ENCODE measurements around the gene PSMB2. TPM values are rescaled to one million over a fixed set of nuclear protein-coding genes. Genes with fewer than 3 reads are reported as not detected.

PSMB2 gene
- total and polyA plus RNA-seq, 10 of the 15 experiments (the other 5 are each of a cell fraction or from before 2014, with no cell fraction given) = 71.7 to 299 (median 145) TPM

GRCh38 chr1:35558374-35559316, 82.7 kb downstream of the PSMB2 start (continued):
- TF ChIP-seq TAF1 (IDR thresholded peaks at IDR 0.05; ENCODE audit: borderline replicate concordance, low read depth, low read length) = no peak
- no peak for TF ChIP-seq CHD2 (IDR thresholded peaks at IDR 0.05; ENCODE audit: borderline replicate concordance, low read depth, low read length)
- no peak for TF ChIP-seq SMARCA5 (IDR thresholded peaks at IDR 0.05)
- no peak for TF ChIP-seq RELB (IDR thresholded peaks at IDR 0.05; ENCODE audit: low read depth)

- CTCF ChIA-PET = interaction anchor here (0.7 to 3.9 kb wide), 6 partner anchors 12 to 170 kb away, joined by 3 to 40 read pairs (median 9); no protein-coding TSS in a partner anchor
- peak within 1 kb of the TSS; percentile 100 for H2AFZ ChIP-seq (ENCODE audit: control insufficient read depth, low read depth, low read length)
- H3K36me3 ChIP-seq (ENCODE audit: control insufficient read depth in 2 of 2, insufficient read depth in 2 of 2, low read length in 1 of 2) = peaks cover 0 to 6% of the 10 kb centered on the region in 2 experiments; a peak in 3 of 4 replicates
- peak within 1 kb of the TSS; percentile 67 for H3K4me3 ChIP-seq
- intact Hi-C loops (cut with micrococcal nuclease; ENCODE audit: unreplicated experiment) (loop anchor here (2.0 kb wide), 1 partner anchor 19 kb away; no protein-coding TSS in a partner anchor), in situ Hi-C loops (cut with MboI) (no loop called here)
- TSS peak; percentile 74 for BruUV-seq (replicated peaks)
- no peaks in the 10 kb centered on the region for H3K9me3 ChIP-seq (replicated peaks; ENCODE audit: control insufficient read depth, insufficient read depth, low read length)
- H3K27ac ChIP-seq (ENCODE audit: control insufficient read depth, insufficient read depth) = peak within 1 kb of the TSS; percentile 97
- H3K9ac ChIP-seq (ENCODE audit: control insufficient read depth, insufficient read depth, low read length) = peak within 1 kb of the TSS; percentile 93
- peak; percentile 85 for DNase-seq (ENCODE audit: low read depth, low spot score)
- POLR2A ChIA-PET = interaction anchor here (0.6 to 2.9 kb wide), 8 partner anchors 20 to 245 kb away, joined by 4 to 19 read pairs (median 4); partner anchors contain the start of gene CLSPN
- under 1% methylated on average over 58 of the region's 58 CpGs for WGBS (ENCODE audit: insufficient coverage, insufficient replicate concordance, low lambda C conversion rate, missing lambda C conversion rate)
- peak; percentile 94 for ATAC-seq
- SMC1A ChIA-PET (ENCODE audit: uncharacterized antibody, unreplicated experiment) = interaction anchor here (0.6 to 2.6 kb wide), 7 partner anchors 21 to 351 kb away, joined by 3 to 26 read pairs (median 5); no protein-coding TSS in a partner anchor
- peak within 1 kb of the TSS; percentile 92 for H3K4me2 ChIP-seq (ENCODE audit: control insufficient read depth, insufficient read depth)
- peaks cover 10% of the 10 kb centered on the region for H3K4me1 ChIP-seq (ENCODE audit: control insufficient read depth, insufficient read depth, low read length)
- peak; percentile 91 for FAIRE-seq
- no peaks in the 10 kb centered on the region for H4K20me1 ChIP-seq (ENCODE audit: control insufficient read depth, insufficient read depth)
- peaks cover 44% of the 10 kb centered on the region for H3K79me2 ChIP-seq (ENCODE audit: control insufficient read depth, insufficient read depth, low read length)
- no peaks in the 10 kb centered on the region for H3K27me3 ChIP-seq (replicated peaks in 1 of 2; ENCODE audit: control insufficient read depth in 2 of 2, insufficient read depth in 2 of 2, low read length in 1 of 2)
- RAD21 ChIA-PET (ENCODE audit: unreplicated experiment) = interaction anchor here (0.8 to 4.6 kb wide), 5 partner anchors 16 to 158 kb away, joined by 3 to 35 read pairs (median 5); no protein-coding TSS in a partner anchor
- no peak for TF ChIP-seq RAD51 (IDR thresholded peaks at IDR 0.05)
- no peak for TF ChIP-seq CEBPB (IDR thresholded peaks at IDR 0.05; ENCODE audit: borderline replicate concordance in 1 of 2, low read depth in 2 of 2, low read length in 2 of 2)
- TF ChIP-seq YBX1 (IDR thresholded peaks at IDR 0.05) = 0 out of 2 replicates have a peak, but pooled peaks have one; percentile 44
- TF ChIP-seq ETV6 (conservative IDR thresholded peaks at IDR 0.05 in 1 of 2, IDR thresholded peaks at IDR 0.05 in 1 of 2; ENCODE audit: borderline replicate concordance in 1 of 2, low read depth in 1 of 2) = no peak
- no peak for TF ChIP-seq SMC3 (IDR thresholded peaks at IDR 0.05; ENCODE audit: borderline replicate concordance, low read length)
- TF ChIP-seq BACH1 (IDR thresholded peaks at IDR 0.05; ENCODE audit: borderline replicate concordance) = peak; percentile 100
- TF ChIP-seq MYC (IDR thresholded peaks at IDR 0.05; ENCODE audit: insufficient read depth, insufficient read length, insufficient replicate concordance, low read length, severe bottlenecking) = peak; percentile 76
- no peak for TF ChIP-seq KDM1A (IDR thresholded peaks at IDR 0.05; ENCODE audit: borderline replicate concordance)
- peak; percentile 49; the same call in 1 of the 2 replicates for TF ChIP-seq ATF7 (IDR thresholded peaks at IDR 0.05; ENCODE audit: low read depth)
- TF ChIP-seq PAX5 (IDR thresholded peaks at IDR 0.05; ENCODE audit: borderline replicate concordance, low read depth, low read length) = peak; percentile 84
- TF ChIP-seq PKNOX1 (IDR thresholded peaks at IDR 0.05) = peak; percentile 45
- TF ChIP-seq SIX5 (IDR thresholded peaks at IDR 0.05; ENCODE audit: low read depth, low read length, severe bottlenecking) = peak; percentile 95
- no peak for TF ChIP-seq STAT3 (IDR thresholded peaks at IDR 0.05; ENCODE audit: low read depth, low read length)
Observed at GRCh38 chr1:35557611-35558373, 83.5 kb downstream of the PSMB2 start, which contains the start of gene NCDN. Gene NCDN (plus strand): TSS chr1:35557799. CDS start chr1:35558191, 392 bp downstream.
